Activated T-helper 1 cell treated with anti-CD3 and anti-CD28 coated beads, Interleukin-2, amount 50 U/mL, for 16 hours (primary cell): ENCODE measurements around the gene LSMEM2.

Source experiments
- DNase-seq, 2 donors: peaks; one replicate each; pipeline ENCODE4 v3.0.0-alpha.2; 2020; ENCODE audit warnings: low read depth in 1 of 2, low spot score in 1 of 2

Gene LSMEM2

DNA sequence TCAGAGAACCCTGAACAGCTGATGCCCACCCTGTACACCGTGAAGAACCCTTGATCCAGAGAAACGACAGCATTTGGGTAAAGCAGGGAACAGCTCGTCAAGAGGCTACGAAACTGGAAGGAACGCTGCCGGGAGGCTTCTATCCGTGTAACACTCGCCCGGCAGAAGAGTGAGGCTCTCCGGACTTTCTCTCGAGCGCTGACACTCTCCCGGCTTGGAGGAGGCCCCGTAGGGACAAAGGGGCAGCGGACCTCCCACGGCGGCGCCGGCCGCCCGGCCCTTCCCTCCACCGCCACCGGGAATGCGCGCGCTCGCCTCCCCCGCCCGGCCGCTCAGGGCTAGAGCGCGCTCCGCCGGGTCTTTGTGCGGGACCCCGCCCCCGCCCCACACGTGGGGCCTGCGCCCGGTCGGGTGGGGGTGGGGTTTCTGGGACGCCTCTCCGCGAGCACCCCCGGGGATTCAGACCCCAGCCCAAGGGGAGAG is 42.0 kb downstream of the LSMEM2 start:
- DNase-seq = peak in 1 of 2 donors; percentile 47

DNA sequence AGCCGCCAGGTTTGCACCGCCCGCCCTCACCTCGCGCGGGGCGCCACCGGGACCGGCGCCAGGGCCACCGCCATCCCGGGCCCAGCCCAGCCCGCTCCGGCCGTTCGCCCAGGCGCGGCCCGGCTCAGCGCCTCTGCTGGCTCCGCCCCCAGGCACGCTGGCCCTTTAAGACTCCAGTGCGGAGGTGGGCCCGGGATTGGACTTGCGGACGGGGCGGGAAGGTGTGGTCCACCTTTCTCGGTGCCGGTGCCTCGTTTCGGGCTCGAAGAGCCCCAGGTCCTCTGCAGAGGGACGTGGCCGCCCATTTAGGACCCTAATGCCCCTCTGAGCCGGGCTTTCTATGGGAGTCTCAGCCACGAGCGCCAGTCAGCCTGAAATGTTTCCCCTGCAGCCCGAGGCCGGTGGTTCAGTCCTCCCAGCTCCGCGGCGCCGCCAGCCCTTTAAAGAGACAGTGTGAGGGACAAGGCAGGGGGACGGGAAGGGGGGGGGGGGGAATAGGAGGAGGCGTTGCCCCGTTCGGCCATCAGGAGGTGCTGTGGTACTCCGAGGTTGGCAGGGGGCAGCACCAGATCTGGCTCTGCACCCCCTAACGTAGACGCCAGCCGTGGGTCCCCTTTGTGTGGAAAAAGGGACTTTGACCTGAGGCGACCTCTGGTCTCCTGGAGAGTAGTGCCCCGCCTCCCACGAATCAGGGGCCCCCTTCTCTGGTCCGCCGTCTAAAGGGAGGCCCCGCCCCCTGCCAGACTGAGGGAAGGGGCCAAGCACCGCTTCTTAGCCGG is 42.6 kb downstream of the LSMEM2 start:
- DNase-seq = peak; percentile 59 to 71

DNA sequence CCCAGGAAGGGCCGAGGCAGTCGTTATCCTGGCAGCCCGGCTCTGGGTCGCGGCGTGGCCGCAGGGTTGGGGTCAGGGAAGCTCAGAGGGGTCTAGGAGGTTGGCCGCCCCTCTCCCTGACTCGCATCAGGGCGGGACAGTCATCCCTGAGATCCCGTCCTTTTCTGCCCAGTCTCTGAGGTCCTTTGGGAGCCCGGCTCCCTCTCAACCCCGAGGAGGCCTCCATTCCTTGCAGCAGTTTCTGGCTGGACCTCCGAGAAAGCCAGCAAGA is 43.2 kb downstream of the LSMEM2 start:
- DNase-seq = no peak

DNA sequence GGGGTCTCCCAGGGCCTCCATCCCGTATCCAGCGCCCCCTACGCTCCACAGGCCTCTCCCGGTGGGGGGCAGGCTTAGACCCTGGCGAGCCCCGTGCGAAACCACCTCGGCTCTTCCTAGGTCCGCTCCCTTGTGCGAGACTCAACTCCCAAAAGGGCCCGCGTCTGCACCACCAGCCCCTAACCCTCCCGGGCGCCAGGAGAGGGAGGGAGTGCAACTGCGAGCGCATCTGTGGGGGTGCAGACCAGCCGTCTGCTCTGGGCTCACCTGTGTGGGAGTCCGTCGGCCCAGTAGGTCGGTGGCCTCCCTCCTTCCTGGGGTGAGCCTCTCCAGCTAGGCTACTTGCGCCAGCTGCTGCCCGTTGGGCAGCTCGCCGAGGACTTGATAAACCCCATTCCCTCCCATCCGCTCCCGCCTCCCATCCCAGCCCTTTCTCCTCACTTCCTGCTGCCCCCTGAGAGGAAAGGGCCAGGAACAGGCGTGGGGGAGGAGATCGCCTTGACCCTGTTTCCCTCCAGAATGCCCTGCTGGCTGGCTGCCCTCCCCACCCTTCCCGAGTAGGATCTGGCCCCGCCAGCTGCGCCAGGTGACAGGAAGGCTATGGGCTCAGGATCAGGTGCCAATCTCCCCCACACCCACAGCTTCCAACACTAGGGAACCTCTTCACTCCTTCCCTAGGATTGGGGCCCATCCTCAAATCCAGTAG is 43.7 kb downstream of the LSMEM2 start, which contains the start of gene HYAL2:
Gene HYAL2 (minus strand): TSS at position 360 of the 706 bp plus-strand sequence. CDS start 2,256 bp downstream, outside the sequence.
- no peak for DNase-seq

DNA sequence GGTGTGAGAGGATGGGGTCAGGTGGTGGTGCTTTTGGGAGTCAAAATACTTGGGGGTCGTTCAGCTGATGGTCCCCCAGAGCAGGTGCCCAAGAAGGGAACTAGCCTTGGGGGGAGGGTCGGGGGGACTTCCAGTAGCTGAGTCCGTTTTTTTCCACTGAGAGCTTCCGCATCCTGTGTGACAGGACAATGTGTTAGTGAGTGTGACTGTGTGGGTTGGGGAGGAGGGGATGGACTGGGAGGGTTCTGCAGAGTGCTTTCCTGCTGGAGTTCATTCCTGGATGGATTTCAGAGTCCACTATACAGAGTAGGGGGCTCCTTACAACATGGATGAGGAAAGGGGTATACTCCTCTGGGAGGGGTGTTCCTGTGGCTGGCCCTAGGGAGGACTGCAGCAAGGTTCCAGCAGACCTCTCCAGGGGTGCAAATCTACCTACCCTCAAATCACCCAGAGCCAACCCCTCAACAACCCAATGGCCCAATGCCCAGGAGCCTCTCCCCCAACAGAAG is 44.3 kb downstream of the LSMEM2 start:
- no peak for DNase-seq

DNA sequence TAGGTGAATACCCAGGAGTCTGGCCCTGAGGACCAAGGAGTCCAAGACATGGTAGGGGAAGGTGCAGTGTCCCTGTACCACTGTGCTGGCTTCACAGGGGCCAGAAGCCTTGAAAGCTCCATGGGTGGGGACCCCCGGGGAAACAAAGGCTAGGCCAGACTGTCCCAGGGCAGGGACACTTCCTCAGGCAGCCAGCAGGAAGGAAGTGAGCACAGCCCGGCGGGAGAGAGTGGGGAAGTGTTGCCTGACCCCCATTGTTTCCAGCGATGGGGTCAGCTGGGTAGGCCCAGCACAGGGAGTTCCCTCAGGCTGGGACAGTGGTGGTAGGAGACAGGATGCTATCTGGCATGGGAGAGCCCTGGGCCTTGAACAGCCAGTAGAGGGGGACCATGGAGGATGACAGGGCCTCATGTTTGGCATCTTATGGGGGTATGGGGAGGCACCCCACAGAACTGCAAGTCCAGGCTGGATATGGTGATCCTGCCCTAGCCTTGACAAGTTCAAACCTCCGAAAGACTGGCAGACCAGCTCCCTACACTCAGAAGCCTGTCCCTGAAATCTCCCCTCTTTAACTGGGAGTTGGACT is 44.8 kb downstream of the LSMEM2 start:
- no peak for DNase-seq

DNA sequence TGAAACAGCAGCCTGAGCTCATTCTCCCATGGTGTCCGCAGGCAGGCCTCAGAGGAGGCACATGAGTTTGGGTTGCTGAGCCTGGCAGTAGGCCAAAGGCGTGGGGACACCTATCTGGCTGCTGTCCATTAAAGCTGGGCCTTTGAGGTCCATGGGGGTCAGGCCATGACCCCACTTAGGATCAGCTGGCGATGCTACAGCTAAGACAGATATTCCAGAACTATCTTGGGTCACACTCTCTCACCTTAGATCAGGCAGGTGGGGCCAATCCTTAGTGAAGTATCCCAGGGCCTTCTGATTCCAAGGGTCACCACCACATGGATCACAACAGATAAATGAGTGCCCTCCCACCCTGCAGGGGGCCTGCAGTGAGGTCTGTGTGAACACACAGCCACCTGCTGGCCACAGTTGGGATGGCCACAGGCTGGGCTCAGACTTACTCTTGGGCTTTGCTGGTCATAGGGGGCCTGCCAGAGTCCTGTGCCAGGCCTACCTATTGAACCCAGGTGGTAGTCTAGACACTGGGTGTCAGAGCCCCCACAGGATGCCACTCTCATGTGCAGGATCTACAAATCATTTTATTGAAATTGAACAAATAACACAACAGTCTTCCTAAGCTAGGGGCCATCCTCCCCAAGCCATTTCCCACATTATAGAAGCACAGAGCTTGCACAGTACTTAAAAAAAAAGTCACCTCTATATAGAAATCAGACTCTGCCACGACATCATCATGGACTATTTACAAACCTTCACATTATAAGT is 45.6 kb downstream of the LSMEM2 start:
- DNase-seq = peak in 1 of 2 donors; percentile 32

DNA sequence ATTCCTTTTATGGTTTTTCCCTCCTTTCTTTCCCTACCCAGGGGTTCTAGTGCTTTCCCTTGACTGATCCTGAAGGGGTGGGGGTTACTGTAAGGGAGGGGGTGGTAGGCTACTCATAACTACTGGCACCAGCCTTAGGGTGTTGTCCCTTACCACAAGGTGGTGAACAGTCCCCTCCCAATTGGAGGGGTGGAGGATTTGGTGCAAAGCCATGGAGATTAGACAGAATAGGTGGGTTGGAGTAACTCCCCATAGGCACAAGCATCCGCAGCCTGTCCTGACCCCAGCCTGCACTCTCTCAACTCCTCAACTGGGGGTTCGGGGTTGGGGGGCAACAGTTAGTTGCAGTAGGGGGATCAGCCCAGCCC is 46.2 kb downstream of the LSMEM2 start:
- no peak for DNase-seq

DNA sequence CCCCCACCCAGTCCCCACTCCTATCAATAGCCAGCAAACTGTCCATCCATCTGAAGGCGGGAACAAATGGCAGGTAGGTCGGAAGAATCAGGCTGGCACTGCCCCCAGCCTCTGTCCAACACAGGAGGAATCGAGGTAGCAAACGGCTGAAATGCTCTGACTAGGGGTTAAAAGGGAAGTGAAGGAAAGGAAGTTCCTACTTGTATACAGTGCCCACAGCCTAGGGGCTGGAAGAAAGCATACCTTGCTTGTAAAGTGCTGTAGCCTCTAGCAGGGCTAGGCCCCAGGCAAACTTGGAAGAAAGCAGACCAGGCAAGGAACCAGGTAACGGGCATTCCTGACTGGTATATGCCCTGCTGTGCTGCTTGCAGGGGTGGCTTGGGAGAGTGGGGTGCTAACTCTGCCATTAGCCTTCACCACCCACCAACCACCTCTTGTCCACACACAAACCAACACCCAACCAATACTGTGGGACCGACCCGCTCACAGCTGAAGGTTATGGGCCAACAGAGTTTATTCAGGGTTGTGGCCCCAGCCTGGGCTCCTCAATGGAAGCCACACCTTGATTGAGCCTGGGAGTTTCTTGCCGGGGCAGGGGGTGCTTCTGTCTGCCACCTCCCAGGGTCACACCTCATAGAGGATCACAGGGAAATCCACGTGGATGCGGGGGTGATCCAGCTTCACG is 46.8 kb downstream of the LSMEM2 start:
- DNase-seq = no peak

DNA sequence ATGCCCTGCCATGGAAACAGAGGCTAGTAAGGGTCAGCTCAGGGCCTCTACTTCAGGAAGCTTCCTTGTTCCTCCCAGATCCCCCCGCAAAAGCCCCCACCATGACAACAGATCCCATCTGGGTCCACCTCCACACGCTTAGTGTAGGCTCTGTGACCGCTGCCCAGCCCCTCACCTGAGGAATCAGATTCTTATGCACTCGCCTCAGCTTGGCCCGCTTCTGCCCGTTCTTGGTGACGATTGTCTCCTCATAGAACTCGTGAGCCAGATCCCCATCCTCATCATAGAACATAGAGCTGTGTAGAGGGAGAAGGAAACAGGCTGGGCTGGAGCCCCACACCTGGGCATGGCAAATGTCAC is 47.3 kb downstream of the LSMEM2 start:
- no peak for DNase-seq

DNA sequence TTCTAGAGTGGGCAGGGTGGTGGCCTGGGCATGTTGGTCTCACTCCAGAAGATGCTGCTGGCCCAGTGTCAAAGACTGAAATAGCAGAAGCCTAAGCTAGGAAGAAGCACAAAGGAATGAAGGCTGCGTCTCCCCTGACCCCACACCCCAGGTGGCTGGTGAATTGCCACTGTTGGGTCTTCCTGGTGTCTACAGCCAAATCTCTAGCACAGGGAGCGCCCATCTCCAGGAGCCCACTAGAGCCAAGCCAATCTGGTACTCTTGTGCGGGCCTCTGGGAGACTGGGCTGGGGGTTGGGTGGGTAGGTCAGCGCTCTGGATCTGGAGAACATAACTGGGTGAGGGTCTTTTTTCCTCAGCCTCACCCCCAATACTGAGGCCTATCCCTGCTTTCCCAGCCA is 48.2 kb downstream of the LSMEM2 start:
- no peak for DNase-seq

DNA sequence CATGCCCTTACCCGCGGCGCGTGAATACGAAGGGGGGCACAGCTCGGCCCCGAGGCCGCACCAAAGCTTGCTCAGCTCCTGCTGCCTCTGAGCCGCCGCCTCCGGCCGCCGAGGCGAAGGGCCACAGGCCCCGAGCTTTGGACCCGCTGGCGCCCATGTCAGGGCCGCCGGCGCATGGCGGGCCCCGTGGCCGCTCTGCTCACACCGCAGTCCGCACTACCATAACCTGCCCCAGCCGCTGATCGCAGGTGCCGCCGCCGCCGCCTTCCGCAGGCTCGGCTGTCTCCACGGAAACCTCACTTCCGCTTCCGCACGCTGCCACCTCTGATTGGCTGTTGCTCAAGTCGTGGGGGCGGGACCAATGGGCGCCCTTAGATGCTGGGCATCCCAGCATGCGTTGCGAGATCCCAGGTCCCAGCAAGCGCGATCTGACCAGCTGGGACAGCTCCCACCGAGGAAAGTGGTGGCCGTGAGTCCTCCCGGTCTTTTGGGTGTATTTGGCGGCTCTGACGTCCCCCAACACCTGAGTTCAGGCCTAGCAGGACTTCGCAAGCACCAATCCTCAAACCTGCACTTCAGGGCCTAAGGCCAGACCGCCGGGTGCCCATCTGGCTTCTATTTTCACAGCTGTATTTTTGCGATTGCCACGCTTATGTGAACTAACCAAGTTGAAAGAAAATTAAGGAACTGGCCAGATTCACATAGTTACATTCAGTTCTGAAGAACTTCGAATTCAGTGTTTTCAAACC is 49.2 kb downstream of the LSMEM2 start, which contains the start of gene TUSC2:
Gene TUSC2 (minus strand): TSS at position 281 of the 749 bp plus-strand sequence. CDS start 124 bp downstream, at position 157.
- DNase-seq = peak; percentile 90

DNA sequence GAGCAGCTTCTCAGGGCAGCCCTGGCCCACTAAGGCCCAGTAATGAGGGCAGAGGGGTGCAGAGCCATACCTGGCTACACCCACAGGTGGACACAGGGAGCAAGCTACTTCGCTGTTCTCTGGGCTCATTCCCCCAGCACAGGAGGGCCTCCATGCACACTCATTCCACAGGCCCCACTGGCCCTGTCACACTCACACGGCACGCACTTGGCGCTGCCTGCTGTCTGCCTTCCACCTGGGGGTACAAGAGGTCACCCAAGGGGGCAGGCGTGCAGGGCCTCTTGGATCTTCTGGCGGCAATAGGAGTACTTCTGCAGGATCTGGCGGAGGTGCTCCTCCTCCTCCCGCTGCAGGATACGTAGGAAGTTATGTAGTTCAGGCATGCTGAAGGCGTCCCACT is 51.4 kb downstream of the LSMEM2 start:
- DNase-seq = no peak

DNA sequence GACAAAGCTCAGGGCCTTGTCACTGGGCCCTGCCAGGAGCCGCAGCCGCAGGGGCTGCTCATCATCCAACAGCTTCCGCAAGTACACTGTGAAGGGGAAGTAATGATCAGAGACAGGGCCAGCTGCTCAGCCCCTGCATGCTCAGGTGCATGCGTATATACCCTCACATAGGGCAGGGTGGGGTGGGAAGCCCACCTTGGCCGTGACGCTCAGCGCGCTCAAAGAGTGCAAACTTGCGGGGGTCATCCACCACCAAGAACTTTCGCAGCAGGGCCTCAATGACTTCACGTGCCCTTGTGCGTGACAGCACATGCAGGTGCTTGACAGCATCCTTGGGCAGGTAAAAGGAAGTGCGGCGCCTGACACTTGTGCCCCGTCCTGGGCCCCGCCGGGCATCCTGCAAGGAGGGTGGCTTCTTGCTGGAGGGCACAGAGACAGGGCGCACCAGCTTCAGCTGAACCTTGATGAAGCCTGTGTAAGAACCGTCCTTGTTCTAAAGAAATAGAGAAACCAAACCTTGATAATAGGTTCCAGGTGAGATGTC is 52.5 kb downstream of the LSMEM2 start:
- DNase-seq = no peak

DNA sequence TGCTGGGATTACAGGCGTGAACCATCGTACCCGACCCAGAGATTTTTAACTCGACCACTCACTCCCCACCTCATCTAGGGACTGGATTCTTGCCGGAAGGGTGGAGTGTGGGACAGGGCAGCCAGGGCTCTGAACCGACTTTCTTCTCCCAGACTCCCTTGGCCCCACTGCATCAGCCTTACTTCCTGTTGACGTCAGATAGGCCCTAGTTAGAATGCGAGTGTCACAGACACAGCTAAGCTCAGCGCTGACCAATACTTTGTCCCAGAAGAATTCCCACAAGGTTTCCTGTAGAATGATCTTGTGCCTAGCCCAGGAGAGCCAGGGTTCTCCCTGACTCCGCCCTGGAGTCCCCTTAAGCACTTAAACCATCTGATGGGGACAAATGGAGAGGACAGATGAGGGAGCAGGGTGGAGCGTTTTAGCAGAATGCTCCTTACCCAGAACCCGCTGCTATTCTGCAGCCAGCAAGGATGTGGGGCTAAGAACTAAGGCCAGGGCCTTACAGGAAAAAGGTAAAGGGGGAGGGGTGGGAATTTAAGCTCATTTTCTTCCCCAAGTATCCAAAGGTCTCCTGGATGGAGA is 54.9 kb downstream of the LSMEM2 start:
- no peak for DNase-seq

DNA sequence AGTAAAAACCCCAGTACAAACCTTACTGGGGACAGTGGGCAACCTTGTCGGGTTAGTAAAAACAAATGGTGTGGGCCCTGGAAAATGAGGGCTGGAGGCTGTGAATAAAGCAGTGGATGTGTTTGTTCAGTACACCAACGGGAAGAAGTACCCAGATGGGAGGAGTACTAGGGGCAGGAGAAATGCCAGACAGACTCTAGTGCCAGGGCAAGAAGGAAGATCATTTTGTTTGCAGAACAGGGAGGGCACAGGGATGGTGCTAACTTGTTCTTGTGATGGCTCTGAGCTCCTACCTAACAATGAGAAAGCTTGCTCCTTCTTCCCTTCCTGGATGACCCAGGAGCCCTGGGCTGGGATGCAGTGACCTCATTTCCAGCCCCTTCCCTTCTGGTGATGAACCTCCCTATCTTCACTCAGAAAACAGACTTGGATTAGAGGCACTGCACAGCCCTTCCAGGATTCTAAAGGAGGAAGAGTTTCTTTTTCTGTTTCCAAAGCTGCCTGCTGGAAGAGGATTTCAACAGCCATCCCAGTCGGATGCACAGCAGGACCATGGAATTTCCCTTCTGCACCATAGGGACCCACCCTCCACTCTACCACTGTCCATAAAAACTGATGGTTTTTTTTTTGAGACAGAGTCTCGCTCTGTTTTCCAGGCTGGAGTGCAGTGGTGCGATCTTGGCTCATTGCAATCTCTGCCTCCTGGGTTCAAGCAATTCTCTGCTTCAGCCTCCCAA is 55.6 kb downstream of the LSMEM2 start:
- no peak for DNase-seq

DNA sequence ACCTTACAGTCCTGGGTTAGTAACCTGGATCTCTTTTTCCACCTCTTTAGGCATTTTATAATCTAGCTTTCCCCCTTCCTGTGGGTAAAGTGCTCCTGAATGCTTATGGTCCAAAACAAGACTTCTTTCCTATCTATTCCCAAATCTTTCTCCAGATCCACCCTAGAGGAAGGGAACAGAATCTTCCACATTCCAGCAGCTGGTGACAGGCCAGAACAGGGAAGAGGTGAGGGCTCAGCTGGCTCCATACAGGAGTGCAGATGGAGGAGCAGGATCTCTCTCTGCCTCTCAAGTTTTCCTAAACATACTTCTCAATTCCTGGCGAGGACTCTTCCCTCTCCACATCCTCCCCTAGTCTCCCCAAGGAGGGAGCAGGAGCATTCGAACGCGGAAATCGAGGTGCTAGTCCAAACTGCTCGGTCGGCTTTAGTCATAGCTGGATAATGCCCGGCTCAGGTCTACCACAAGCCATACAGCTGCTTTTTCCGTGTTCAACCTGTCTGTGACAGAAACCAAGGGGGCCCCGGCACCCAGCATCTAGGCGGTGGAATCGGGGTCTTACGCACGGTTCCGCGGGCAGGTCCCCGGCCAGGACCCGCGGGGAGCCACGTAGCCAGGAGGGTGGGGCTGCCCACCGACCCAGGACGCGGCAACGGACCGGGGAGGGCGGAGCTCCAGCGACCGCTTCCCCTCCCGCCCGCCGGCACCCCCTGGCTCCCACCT is 57.7 kb downstream of the LSMEM2 start:
- DNase-seq = no peak
